HG03460 (cell line): ENCODE measurements around the gene AKT3.

Experiments
- ATAC-seq: cut with Tn5 transposase; IDR thresholded peaks from one replicate; pipeline ENCODE4 v1.9.1; 2021; ENCODE audit not compliant: unreplicated experiment

The AKT3 gene

DNA sequence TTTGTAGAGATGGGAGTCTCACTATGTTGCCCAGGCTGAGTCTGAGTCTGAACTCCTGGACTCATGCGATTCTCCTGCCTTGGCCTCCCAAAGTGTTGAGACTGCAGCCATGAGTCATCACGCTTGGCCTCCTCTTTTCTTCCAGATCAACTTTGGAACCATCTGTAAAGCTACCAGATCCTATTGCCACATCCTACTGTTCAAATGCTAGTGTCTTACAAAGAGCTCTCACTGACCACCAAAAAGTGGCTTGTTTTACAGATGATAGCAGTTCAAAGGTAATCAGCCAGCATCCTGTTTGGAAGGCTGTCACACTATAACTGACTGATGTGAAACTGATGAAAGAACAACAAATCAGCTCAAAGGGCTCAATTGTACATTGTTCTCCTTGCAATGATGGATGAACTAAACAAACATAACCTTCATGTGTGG lies 221.6 kb downstream of the AKT3 start:
- ATAC-seq: no peak

DNA sequence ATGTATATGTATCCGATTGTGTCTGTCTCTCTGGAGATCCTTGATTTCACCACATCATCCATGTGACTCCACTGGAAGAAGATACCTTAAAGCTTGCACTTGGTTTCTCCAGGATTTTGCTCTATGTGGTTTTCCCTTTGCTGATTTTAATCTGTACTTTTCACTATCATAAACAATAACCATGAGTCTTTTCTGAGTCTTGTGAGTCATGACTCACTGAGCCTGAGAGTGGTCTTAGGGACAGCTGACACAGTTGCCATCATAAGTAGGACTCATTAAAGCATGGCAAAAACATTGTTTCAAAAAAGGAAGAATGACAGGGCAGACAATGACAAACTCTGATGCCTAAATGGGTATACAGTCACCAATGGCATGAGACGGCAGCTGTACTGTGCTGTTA lies 226.2 kb downstream of the AKT3 start:
- no peak for ATAC-seq

DNA sequence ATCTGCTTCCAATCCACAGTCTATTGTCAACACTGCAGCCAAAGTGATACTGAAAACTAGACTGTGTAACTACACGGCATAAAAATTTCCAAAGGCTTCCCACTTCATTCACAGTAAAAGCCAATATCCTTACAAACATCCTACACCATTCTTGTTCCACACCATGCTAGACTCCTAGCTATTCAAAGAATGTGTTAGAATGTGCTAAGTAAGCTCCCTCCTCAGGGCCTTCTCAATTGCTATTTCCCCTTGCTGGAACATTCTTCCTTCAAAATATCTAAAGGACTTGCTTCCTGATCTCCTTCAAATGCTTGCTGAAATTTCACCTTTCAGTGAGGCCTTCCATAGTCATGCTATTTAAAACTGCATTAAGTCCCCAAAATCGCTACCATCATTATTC lies 228.1 kb downstream of the AKT3 start:
- ATAC-seq: no peak

DNA sequence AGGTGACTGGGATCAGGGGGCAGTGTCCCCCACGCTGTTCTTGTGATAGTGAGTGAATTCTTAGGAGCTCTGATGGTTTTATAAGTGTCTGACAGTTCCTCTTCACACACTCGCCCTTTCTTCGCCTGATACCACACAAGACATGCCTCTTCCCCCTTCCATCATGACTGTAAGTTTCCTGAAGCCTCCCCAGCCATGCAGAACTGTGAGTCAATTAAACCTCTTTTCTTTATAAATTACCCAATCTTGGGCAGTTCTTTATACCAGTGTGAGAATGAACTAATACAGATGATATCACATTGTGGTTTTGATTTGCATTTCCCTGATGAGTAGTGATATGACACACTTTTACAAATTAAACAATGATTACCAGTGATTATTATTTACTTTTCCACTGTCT lies 229.9 kb downstream of the AKT3 start:
- no peak for ATAC-seq

DNA sequence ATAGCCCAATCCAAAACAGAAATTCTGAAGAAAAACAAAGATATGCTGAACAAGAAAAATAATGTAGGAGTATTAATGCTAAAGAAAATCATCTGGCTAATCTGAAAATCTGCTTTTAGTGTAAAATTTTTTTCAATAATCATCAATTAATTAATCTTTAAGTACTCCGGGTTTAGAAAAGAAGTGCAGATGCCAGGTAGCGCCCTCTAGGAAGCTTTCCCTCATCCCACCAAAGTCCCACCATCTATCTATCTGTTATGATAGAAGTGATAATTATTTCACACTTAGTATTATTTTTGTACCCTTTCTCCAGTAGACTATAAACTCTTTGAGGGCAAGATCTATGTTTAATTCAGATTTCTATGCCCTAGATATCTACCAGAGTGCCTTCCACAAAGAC lies 240.3 kb downstream of the AKT3 start:
- ATAC-seq: no peak

DNA sequence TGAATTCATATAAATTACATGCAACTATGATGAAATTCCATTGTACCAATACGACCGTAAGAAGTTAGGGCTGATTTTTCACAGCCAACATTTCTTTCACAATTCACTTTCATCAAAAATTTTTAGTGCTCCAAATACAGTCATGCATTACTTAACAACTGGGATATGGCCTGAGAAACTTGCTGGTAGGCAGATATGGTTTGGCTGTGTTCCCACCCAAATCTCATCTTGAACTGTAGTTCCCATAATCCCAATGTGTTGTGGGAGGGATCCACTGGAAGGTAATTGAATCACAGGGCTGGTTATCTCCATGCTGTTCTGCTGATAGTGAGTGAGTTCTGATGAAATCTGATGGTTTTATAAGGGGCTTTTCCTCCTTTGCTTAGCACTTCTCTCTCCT lies 244.4 kb downstream of the AKT3 start:
- ATAC-seq: no peak

DNA sequence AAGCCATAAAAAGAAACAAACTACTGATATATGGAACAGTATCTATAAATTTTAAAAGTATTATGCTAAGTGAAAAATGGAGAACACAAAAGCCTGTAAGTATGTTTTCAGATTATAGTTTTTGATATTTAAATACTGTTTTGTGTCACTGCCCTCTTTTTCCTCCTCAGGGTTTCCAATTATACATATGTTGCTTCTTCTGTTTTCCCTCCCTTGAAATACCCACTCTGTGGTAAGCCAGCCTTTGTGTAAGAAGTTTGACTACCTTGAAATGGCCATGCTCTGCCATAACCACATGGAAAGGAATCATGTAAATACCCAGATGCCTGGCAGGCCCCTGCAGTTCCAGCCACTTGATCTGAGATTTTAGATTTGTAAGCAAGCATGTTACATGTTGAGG lies 248.3 kb downstream of the AKT3 start:
- ATAC-seq: no peak

DNA sequence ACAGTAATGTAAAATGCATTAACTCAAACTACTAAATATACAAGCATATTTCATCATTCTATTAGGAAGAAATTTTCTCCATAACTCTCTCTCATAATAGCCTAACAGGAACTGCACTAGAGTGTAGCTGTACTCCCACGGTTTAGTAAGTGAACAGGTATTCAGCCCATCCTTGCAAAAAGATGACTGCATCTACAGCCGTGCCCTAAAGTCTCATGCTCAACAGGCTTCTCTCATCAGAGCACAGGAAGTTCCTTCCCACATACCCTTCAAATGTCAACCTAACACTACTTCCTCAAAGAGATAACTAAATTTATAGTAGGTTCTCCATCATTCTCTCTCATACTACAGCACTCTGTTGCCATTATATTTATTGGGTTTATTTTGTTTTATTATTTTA lies 251.6 kb downstream of the AKT3 start:
- peak; percentile 42 for ATAC-seq

DNA sequence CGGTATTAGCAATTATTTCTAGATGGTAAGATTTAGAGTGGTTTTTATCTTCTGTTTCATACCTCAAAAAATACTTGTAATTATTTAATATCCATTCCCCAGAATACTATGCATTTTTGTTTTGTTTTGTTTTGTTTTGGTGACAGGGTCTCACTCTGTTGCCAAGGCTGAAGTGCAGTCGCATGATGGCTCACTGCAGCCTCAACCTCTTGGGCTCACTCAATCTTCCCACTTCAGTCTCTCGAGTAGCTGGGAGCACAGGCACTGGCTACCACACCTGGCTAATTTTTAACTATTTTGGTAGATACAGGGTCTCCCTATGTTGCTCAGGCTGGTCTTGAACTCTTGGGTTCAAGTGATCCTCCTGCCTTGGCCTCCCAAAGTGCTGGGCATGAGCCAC lies 252.7 kb downstream of the AKT3 start:
- no peak for ATAC-seq

DNA sequence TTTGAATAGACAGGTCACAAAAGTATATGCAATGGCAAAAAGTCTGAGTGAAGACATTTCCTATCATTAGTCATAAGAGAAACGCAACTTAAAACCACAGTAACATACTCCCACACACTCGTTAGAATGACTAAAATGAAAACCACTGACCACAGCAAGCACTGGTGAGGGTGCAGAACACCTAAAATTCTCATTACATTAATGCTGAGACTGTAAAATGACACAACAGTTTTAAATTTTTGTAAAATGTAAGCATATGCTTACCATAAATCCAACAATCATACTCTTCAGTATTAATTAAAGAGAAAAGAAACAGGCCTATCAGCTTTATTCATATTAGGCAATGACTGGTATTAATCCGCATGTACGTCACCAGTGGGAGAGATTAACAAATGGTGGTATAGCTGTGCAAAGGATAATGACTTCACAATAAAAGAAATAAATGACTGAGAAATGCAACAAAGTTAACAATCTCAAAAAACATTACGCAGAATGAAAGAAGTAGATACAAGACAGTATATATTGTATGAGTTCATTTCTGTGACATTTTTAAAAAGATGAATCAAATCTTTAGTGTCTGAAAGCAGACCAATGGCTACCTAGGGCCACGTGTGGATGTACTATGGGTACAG lies 253.5 kb downstream of the AKT3 start:
- ATAC-seq: peak; percentile 96

DNA sequence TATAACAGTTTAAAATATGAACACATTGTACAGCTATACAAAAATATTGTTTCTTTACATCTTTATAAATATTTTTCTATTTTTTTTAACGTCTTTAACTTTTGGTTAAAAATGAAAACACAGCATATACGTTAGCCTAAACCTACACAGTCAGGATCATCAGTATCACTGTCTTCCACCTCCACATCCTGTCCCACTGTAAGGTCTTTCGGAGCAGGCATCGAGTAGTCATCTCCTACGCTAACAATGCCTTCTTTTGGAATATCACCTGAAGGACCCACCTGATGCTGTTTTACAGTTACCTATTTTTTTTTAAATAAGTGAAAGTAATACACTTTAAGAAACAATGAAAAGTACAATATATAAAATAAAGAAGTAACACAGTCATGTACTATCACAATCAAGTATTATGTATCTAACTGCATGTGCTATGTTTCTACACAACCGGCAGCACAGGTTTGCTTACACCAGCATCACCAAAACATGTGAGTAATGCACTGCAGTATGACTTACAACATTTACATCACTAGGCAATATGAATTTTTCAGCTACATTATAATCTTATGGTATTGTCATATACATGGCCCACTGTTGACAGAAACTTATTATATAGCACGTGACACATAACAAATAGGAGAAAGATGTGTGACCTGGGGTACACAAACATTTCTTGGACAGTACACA lies 254.4 kb downstream of the AKT3 start:
- no peak for ATAC-seq

DNA sequence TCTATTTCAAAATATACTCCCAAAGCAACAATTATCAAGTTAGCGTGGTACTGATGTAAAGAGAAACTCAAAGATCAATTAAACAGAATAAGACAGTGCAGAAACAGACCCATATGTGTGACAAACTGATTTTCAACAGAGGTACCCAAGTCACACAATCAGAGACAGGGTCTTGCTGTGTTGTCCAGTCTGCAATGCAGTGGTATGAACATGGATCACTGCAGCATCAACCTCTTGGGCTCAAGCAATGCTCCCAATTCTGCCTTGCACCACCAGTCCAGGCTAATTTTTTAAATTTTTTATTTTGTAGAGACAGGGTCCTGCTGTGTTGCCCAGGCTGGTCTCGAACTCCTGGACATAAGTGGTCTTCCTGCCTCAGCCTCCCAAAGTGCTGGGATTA lies 255.6 kb downstream of the AKT3 start:
- ATAC-seq: no peak

DNA sequence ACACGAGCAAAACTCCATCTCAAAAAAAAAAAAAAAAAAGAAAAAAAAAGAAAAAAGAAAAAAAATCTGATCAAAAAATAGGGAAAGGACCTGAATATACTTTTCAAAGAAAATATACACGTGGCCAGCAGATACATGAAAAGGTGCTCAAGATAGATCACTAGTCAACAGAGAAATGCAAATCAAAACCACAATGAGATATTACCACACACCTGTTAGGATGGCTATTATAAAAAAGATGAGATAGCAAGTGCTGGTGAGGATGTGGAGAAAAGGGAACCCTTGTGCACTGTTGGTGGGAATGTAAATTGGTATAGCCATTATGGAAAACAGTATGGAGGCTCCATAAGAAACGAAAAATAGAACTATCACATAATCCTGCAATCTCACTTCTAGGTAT lies 260.8 kb downstream of the AKT3 start:
- peak; percentile 77 for ATAC-seq

DNA sequence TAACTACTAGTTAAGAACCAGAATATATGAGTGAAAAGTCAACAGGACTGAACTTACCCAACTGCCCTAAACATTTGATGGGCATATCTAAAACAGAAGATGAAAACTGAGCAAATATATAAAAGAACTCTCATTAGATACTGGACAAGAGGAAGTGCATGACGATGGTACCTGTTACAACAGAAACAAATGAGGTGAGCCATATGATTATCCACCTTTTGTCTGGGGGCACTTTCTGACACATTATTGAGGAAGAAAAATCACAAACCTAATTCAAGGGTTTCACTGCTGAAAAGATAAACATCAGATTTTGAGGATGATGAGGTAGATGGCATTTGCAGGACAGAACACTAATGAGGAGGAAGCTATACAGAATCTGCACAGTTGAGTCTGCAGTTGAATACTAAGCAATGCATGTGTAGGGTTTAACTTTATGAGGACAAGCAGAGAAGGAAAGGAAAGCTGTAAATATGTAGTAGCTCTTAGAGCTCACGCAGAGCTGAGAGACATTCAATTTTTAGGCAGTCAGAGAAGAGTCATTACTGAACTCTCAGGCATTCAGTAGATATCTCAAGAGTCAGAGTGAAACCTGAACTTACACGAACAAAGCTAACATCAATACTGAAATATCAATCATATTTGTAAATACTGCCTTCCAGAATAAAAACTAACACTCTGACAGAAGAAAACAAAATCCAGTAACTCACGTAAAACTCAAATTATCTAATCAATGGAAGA lies 262.1 kb downstream of the AKT3 start:
- ATAC-seq: peak; percentile 94

DNA sequence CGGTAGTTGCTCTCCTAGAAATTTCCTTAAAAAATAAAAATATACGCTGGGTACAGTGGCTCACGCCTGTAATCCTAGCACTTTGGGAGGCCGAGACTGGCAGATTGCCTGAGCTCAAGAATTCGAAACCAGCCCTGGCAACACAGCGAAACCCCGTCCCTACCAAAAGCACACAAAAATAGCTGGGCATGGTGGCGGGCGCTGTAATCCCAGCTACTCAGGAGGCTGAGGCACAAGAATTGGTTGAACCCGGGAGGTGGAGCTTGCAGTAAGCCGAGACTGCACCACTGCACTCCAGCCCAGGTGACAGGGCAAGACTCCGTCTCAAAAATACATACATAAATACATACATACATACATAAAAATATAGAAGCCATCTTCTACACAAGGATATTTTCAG lies 262.8 kb downstream of the AKT3 start:
- ATAC-seq: no peak

DNA sequence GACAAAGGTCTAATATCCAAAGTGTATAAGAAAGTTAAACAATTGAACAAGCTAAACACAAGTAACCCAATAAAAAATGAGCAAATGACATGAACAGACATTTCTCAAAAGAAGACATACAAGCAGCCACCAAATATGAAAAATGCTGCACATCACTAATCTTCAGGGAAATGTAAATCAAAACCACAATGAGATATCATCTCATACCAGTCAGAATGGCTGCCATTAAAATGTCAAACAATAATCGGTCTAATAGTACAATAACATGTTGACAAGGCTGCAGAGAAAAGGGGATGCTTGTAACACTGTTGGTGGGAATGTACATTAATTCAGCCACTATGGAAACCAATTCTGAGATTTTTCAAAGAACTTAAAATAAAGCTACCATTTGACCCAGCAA lies 264.1 kb downstream of the AKT3 start:
- no peak for ATAC-seq

DNA sequence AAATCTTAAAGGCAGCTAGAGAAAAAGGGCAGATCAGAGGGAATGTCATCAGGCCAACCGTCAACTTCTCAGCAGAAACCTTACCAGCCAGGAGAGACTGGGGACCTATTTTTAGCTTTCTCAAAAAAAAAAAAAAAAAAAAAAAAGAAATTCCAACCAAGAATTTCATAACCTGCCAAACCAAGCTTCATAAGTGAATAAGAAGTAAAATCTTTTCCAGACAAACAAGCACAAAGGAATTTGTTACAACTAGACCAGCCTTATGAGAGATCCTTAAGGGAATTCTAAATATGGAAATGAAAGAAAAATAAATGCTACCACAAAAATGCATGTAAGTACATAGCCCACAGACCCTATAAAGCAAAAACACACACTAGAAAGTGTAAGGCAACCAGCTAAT lies 267.7 kb downstream of the AKT3 start:
- ATAC-seq: no peak

DNA sequence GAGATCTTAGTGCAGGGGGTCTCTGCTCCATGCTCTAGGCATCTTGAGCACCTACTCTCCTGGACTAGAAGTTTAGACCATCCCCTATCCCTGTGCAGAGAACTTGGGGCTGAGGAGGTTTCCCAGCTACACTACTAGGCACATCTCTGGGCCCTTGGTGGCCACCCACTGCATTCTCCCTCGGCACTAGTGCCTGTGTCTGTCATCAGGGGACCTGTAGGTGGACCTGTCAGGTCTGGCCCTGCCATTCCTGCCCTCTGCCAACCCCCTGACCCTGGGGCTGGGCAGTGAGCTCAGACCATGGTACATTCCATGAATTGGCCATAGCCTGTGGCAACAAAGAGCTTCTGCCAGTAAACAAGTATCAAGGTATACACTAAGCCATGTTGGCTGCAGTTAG lies 269.1 kb downstream of the AKT3 start:
- no peak for ATAC-seq

DNA sequence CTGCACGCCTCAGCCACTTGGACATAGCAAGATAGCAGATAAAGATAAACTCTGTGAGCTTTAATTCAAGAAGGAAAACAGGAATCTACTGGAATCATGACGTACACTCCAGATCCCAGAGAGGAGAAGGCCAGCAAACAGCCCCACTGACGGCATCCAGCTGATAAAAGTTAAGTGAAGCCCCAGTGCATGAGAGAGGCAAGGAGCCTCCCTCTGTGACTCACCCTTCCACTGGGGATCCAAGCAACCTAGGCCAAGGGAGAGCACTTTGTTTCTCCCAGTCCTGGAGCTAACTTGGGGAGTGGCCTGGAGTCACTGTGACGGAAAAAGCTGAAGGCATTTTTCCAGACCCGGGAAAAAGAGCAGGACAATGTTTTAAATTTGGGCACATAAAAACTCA lies 270.0 kb downstream of the AKT3 start:
- ATAC-seq: no peak

DNA sequence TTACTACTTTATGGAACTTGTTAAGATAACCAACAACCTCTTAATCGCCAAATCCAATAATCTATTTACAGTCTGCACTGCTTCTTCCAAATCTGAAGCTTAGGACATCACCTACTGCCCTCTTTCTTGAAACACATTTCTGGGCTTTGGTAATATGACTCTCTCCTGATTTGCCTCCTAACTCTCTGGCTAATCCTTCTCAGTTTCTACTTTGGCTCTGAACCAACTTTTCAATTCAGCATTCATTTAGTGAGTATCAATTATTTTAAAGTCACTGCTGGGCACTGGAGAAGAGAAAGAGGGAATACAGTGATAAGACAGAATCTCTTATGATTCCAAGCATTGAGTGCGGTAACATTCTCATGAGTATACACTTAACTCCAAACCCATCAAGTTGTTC lies 275.0 kb downstream of the AKT3 start:
- no peak for ATAC-seq

DNA sequence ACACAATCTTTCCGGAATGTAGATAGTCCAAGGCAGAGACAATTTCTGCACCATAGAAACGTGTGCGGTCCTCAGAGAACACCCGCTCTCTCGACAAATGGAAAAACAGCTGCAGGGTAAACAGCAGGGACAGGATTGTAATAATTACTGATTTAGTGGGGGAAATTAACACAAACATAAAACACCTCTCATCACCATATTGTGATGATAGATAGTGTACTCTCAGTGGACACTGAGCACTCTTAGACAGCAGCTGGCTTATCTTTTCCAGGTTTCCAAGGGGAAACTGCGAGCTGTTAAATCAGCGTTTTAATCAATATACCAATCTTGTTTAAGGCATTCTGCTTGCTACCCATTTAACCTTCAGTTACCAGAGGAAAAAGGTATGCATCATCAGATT lies 277.1 kb downstream of the AKT3 start:
- ATAC-seq: no peak

DNA sequence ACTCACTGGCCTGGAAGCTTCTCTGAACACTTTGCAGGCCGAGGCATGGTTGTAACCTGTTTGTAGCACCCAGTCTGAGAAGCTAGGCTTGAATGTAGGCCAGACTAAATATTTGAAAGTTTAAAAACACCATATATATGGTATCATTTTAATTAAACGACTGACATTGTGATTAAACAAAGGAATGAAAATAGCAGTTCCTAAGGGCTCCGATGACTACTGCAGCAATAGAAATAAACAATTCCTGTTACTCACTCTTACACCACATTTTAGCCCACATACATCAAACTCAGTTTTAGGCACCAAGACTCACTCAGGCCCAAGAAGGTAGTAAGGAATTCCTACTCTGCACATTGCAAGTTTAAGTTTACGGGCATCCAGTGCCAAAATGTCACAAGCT lies 281.2 kb downstream of the AKT3 start:
- no peak for ATAC-seq
